Hypothalamus (tissue), 51 donors: ENCODE results near the gene SPACDR.
"Not testable (repeated sequence)": the region's sequence is repeated elsewhere in the genome, so short reads cannot be mapped to it uniquely, and the experiment has no call there.

Experiments used
- DNase-seq, 51 donors: peaks; one replicate each; lab custom pipeline; 2025; lab: John Stamatoyannopoulos, UW

SPACDR gene

DNA sequence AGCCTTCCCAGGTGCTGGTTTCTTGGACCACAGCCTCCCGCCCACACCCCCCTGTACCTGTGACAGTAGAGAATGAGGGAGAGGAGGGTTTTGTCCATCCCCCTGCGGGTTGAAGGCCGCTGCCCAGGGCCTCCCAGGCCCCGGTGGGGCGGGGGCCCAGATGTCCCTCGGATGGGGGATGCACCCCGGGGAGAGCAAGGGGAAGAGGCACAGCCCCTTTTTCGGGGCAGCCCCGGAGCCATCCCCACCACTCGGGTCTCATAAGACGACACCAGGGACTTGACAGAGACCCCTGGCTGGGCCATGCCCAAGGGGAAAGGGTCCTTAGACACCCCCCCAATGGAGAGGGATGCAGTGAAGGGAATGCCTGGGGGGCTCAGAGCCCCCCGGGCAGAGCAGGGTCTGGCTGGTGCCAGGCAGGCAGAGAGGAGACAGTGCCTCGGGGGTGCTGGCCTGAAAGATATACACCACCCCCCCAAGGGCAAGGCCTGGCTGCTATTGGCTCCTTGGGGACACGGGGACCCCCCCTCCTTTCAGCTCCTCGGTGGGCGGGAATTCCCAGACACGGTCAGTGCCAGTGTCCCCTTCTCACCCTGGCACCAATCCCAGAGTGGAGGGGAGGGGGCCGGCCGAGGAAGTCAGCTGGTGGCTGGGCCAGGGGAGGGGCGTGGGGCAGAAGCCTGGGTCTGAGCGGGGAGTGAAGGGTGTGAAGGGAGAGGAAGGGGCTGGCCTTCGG, 3.7 kb upstream of the SPACDR start:
- DNase-seq: peak; percentile 38 to 99 (median 94)

DNA sequence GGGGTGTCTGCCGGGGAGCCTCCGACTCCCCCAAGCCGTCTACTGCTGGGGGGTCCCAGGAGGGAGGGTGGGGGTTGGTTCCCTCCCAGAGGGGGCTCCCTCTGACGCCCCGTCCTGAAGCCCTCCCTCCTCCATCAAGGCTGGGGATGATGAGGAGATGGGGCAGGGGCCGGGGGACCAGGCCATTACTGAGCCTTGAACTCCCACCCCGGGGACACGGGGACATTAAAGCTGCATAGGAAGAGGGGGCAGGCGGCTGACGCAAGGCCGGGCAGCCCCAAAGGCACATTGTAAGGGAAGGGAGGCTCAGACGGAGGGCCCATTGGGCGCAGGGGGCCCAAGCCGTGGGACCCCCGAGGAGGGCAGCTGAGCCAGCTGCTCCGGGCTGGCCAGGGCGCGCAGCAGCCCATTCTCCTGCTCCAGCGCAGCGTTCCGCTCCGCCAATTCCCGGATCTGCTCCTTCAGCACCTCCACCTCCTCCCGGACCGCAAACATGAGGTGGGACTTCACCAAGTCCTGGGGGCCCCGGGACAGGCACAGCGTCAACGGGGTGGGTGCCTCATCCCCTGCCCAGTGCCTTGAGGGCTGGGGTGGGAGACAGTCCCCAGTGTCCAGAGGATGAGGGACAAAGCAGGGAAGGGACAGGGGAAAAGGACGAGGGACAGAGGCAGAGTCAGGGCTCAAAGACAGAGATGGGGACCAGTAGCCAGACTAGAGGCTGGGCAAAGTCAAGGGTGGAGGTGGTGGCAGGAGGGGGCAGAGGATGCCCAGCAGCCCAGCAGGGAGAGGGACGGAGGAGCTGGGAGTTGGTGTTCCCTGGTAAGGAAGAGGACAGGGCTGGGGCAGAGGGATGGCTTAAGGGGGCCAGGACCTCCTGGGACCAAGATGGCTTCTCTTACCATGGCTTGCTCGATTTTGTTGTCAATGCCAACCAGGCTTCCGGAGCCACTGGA, 2.9 kb upstream of the SPACDR start:
- DNase-seq: peak in 12 of 51 donors; percentile 14 to 67 (median 37)

DNA sequence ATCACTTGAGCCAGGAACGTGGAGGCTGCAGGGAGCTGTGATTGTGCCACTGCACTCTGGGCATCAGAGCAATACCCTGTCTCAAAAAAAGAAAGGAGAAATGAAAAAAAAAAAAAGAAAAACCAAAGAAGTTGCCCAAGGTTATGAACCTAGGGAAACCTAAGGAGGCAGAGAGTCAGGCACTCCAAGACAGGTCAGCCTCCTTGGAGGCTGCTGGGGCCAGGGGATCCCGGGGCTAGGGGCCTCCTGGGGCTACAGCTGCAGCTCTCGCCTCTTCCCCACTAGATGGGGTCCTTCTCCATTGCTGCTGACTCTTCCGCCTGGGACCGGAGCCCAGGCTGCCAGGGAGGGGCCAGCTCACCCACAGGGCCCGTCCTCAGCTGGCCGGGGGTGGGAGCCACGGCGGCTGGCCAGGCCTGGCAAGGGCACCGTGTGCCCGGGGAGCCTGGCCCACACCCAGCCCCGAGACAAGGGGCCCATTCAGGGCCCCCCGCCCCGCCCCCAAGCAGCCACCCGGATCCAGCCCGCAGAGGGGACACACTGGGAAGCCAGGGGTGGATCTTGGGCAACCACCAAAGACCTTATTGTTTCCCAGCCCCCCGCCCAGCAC, 1.7 kb upstream of the SPACDR start:
- DNase-seq: peak; percentile 26 to 98 (median 92)

DNA sequence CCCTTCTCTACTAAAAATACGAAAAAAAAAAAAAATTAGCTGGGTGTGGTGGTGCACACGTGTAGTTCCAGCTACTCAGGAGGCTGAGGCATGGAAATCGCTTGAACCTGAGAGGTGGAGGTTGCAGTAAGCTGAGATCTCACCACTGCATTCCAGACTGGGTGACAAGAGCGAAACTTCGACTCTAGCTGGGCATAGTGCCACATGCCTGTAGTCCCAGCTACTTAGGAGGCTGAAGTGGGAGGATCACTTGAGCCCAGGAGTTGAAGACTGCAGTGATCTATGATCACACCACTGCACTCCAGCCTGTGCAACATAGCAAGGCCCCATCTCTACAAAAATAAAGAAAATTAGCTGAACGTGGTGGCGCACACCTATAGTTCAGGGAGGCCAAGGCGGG, 1.2 kb upstream of the SPACDR start:
- DNase-seq: no peak

DNA sequence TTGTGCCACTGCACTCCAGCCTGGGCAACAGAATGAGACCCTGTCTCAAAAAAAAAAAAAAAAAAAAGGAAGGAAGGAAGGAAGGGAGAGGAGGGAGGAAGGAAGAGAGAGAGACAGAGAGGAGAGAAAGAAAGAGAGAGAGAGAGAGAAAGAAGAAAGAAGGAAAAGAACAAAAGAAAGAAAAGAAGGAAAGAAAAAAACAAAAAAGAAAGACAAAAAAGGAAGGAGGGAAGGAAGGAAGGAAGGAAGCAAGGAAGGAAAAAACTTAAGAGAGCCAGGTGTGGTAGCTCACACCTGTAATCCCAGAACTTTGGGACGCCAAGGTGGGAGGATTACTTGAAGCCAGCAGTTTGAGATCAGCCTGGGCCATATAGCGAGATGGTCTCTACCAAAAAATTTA, 731 bp upstream of the SPACDR start:
- no peak for DNase-seq

DNA sequence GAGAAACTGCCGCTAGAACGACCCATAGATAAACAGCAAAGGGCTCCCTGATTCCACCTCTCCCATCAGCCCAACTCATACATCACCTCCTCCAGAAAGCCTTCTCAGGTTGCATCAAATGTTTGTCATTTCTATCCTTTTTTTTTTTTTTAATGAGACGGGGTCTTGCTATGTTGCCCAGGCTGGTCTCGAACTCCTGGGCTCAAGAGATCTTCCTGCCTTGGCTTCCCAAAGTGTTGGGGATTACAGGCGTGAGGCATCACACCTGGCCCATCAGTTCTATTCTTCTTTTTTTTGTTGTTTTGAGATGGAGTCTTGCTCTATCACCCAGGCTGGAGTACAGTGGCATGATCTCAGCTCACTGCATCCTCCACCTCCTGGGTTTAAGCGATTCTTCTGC, 7.0 kb downstream of the SPACDR start:
- no peak for DNase-seq

DNA sequence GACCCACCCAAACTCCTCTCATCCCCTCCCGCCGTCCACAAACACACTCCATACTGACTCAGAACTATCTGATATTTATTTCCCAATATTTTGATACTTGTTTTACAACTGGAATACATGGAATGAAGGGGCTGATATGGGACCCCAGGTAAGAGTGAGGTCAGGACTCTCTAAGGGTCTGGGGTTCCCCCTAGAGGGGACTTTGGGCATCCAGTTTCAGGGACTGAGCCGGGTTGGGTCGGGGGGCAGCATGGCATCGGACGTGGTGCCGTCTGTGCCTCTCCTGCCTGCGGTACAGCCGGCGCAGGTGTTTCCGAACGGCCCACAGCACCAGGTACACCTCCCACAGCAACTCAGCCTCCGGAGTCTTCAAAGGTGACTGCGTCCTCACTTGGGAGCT, 7.5 kb downstream of the SPACDR start:
- DNase-seq: no peak

DNA sequence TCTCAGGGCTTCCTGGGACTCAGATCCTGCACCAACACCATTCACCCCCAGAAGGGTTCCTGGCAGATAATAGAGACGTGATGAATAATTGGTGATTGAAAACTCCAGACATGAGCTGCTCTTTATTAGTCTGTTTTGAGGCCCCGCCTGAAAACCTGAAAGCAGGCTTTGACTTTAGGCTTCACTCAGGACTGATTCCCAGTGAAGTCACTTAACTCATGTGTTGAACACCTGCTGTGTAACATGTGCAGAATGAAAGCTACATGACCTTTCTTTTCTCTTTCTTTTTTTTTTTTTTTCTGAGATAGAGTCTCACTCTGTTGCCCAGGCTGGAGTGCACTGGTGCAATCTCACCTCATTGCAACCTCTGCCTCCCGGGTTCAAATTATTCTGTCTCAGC, 8.9 kb downstream of the SPACDR start:
- DNase-seq: no peak

DNA sequence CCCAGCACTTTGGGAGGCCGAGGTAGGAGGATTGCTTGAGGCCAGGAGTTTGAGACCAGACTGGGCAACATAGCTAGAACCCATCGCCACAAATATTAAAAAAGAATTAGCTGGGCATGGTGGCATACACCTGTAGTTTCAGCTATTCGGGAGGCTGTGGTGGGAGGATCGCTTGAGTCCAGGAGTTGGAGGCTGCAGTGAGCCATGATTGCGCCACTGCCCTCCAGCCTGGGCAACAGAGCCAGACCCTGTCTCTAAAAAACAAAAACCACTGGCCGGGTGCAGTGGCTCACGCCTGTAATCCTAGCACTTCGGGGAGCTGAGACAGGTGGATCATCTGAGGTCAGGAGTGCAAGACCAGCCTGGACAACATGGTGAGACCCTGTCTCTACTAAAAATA, 10.2 kb downstream of the SPACDR start:
- not testable (repeated sequence) for DNase-seq

DNA sequence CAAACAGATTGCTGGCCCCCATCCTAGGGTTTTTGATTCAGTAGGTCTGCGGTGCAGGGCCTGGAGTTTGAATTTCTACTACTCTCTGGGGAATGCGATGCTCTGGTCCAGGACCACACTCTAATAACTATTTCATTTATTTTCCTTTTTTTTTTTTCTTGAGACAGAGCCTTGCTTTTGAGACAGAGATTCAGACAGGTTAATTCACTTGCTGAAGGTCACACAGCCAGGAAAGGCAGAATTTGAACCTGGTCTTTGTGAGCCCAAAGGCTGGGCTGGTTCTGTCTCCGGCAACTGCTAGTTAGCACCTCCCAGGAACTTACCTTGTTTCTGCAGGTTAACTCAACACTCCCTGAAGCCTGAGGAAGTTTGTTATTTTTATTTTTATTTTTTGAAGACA, 11.5 kb downstream of the SPACDR start:
- no peak for DNase-seq

DNA sequence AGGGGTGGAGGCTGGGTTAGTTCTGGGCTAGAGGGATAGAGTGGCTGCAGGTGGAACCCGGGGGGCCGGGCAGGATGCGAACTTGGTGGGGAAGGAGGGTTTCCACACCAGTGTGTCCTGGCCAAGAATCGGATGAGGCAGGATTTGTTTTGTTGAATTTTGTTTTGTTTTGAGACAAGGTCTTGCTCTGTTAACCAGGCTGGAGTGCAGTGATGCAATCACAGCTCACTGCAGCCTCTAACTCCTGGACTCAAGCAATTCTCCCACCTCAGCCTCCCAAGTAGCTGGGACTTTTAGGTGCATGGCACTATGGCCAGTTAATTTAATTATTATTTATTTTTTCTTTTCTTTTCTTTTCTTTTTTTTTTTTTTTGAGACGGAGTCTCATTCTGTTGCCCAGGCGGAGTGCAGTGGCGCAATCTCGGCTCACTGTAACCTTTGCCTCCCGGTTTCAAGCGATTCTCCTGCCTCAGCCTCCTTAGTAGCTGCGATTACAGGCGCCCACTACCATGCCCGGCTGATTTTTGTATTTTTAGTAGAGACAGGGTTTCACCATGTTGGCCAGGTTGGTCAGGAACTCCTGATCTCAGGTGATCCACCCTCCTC, 14.8 kb downstream of the SPACDR start:
- DNase-seq: no peak

DNA sequence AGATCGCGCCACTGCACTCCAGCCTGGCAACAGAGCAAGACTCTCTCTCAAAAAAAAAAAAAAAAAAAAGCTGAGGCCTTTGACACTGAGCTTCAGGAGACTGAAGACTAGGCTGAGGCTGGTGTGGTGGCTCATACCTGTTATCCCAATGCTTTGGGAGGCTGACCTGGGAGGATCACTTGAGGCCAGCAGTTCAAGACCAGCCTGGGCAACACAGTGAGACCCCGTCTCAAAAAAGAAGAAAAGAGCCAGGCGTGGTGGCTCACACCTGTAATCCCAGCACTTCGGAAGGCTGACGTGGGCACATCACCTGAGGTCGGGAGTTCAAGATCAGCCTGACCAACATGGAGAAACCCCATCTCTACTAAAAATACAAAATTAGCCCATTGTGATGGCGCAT, 16.7 kb downstream of the SPACDR start:
- DNase-seq: not testable (repeated sequence)

DNA sequence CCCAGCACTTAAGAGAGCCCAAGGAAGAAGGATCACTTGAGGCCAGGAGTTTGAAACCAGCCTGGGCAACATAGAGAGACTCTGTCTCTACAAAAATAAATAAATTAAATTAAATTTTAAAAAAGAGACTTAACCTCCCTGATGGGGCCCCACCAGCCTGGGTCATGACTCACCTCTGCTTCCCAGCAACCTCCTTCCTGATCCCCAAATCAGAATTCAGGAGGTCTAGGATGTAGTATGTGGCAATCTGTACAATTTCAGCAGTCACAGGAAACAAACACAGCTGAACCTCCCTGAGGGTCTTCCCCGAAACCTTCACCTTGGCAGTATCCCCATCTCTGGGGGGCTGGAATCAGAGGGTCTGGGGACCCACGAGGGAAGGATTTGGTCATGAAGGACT, 18.0 kb downstream of the SPACDR start:
- DNase-seq: no peak

DNA sequence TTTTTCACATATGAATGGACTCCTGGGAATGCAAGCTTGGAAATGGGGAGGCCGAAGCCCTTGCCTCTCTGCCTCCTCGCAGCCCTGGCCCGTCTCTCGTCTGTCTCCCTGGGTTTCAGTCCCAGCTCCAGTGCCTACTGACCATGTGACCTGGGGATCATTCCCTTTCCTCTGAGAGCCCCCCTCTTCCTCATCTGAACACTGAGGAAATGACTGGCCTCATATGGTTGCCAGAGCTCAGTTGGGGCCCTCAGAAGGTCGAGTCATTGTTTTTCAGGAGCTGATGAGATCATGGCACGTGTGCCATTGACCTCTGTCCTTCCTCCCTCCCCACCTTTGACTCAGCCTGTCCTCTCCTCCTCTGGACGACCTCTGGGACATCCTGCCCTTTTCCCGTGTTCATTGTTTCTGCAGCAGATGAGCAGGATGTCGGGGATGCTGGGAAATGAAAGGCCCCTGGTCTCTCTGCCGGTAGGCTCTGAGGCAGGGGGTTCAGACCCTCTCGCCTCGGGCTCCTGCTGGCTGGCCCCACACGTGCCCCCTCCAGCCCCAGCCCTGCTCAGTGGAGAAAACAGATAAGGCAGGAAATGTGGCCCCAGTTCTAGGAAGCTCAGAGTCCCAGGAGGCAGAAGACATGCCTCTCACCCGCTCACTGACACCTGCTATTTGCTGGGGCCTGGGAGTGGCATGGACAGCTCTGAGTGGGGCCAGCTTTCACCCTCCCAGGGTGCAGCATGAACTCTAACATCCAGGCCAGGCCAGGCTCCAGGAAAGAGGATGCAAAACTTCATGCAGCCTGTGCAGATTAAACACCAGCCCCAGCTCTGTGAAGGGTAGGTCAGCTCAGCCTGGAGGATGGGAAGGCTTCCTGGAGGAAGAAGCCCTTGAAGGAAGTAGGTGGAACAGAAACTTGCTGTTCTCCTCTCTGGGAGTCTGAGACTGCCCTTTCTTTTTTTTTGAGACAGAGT, 19.5 kb downstream of the SPACDR start:
- DNase-seq: no peak

DNA sequence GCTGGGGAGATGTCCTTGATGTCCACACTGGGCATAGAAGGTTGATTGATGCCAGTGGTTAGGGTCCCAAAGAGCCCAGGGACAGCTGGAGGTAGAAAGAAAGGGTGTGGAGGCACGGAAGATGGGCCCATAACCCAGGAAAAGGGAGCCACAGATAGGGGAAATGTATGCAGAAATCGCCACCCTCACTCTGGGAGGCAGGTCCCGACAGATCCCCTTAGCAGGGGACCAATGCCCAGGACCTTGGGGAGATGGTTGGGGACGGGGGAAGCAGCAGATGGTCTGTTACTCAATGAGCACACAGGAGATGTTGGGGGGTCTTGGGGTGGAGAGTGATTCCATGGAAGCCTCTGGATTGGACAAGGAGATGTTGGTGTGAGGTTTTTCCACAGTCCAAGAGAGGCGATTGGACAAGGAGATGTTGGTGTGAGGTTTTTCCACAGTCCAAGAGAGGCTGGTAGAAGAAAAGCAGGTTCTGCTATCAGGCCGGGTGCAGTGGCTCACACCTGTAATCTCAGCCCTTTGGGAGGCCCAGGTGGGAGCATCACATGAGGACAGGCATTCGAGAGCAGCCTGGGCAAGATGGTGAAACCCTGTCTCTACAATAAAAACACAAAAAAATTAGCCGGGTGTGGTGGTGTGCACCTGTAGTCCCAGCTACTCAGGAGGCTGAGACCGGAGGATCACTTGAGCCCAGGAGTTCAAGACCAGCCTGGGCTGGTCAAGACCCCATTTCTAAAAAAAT, 20.8 kb downstream of the SPACDR start:
- DNase-seq: no peak

DNA sequence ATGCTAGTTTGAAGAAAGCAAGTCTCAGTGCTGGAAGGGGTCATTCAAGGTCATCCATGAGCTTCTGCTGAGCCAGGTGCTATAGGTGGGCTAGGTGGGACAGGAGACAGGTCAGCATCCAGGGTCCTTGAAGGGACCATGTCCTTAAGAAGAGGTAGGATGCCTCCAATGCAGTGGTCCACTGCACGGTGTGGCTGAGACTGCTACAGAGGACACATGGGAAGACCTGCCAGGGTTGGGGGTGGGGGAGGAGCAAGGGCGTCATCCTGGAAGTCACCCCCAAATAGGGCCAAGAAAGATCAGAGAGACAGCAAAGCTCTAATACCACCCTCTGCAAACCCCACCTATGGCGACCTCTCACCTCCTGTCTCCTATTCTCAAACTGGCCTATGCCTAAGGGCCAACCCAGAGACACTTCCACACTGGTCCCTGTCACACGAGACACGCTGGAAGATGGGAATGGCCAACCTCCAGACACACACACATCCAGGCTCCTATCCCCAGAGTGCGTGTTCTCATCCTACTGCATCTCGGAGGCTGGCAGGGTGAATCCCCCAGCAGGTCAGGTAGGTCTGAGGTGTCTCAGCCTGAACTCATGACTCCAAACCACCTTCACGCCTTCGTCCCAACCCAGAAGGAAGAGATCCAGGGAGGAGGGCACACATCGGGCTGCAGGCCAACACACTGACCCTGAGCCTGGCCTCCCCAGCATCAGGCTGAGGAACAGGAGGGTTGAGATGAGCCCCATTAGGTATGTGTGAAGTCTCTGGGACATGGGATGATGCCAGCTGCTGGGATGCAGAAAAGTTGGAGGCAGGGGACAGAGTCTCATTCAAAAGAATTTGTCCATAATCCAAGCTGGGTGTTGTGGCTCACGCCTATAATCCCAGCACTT, 22.2 kb downstream of the SPACDR start:
- no peak for DNase-seq

DNA sequence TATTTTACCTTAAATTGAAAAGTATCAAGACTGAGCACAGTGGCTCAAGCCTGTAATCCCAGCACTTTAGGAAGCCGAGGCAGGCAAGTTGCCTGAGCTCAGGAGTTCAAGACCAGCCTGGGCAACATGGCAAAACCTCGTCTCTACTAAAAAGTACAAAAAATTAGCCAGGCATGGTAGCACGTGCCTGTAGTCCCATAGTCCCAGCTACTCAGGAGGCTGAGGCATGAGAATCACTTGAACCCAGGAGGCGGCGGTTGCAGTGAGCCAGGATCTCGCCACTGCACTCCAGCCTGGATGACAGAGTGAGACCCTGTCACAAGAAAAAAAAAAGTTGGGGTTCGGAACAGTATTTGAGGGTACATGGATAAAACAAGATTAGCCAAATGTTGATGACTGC, 24.8 kb downstream of the SPACDR start:
- DNase-seq: not testable (repeated sequence)

DNA sequence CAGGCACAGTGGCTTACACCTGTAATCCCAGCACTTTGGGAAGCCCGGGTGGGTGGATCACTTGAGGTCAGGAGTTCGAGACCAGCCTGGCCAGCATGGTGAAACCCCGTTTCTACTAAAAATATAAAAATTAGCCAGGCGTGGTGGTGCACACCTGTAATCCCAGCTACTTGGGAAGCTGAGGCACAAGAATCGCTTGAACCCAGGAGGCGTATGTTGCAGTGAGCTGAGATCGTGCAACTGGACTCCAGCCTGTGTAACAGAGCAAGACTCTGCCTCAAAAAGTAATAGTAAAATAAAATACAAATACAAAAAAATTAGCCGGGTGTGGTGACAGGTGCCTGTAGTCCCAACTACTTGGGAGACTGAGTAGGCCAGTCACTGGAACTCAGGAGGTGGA, 25.3 kb downstream of the SPACDR start:
- not testable (repeated sequence) for DNase-seq
